PFSK-1 (cell line): Measurements from ENCODE around the gene NCOA5.

ENCODE experiments used
- POLR2AphosphoS5 ChIP-seq: IDR thresholded peaks from 2 replicates; pipeline ENCODE4 v1.6.1; 2012; ENCODE audit warnings: low read depth, mild to moderate bottlenecking, control low read depth, low read length, moderate library complexity
- TF ChIP-seq, protein P1 (sequence below), 2 experiments: IDR thresholded peaks; 2 replicates each; pipeline versions ENCODE4 v1.6.1 to v1.8.0; 2011 to 2012; ENCODE audit warnings: low read depth in 2 of 2, low read length in 2 of 2, control low read depth in 1 of 2, inconsistent platforms in 1 of 2, mild to moderate bottlenecking in 1 of 2, moderate library complexity in 1 of 2; ENCODE audit not compliant: insufficient read depth in 1 of 2

- no peak for TF ChIP-seq POLR2AphosphoS5
- TF ChIP-seq, protein P1, sequence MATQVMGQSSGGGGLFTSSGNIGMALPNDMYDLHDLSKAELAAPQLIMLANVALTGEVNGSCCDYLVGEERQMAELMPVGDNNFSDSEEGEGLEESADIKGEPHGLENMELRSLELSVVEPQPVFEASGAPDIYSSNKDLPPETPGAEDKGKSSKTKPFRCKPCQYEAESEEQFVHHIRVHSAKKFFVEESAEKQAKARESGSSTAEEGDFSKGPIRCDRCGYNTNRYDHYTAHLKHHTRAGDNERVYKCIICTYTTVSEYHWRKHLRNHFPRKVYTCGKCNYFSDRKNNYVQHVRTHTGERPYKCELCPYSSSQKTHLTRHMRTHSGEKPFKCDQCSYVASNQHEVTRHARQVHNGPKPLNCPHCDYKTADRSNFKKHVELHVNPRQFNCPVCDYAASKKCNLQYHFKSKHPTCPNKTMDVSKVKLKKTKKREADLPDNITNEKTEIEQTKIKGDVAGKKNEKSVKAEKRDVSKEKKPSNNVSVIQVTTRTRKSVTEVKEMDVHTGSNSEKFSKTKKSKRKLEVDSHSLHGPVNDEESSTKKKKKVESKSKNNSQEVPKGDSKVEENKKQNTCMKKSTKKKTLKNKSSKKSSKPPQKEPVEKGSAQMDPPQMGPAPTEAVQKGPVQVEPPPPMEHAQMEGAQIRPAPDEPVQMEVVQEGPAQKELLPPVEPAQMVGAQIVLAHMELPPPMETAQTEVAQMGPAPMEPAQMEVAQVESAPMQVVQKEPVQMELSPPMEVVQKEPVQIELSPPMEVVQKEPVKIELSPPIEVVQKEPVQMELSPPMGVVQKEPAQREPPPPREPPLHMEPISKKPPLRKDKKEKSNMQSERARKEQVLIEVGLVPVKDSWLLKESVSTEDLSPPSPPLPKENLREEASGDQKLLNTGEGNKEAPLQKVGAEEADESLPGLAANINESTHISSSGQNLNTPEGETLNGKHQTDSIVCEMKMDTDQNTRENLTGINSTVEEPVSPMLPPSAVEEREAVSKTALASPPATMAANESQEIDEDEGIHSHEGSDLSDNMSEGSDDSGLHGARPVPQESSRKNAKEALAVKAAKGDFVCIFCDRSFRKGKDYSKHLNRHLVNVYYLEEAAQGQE (IDR thresholded peaks at IDR 0.05; ENCODE audit: insufficient read depth in 1 of 2, low read depth in 2 of 2, low read length in 2 of 2), result no peak
These were observed 18.7 kb upstream of the NCOA5 start for GRCh38 chr20:46108435-46108841.
